HFFc6 (cell line): ENCODE data around the gene TMC4. TPM values are rescaled to one million over a fixed set of nuclear protein-coding genes. Genes with fewer than 3 reads are reported as not detected.

Source experiments
- DNase-seq: peaks from one replicate; pipeline ENCODE4 v3.0.0-alpha.2; 2018
- H3K27ac Mint-ChIP-seq: 2 replicates; pipeline ENCODE4 v1.8.0; 2020; ENCODE audit warnings: mild to moderate bottlenecking, mixed read lengths
- H3K27me3 Mint-ChIP-seq: 2 replicates; pipeline ENCODE4 v1.8.0; 2021; ENCODE audit warnings: mild to moderate bottlenecking, moderate library complexity, mixed read lengths; ENCODE audit not compliant: insufficient read depth
- H3K36me3 Mint-ChIP-seq: 2 replicates; pipeline ENCODE4 v1.8.0; 2021; ENCODE audit warnings: low read depth, mixed read lengths
- H3K4me1 Mint-ChIP-seq: 2 replicates; pipeline ENCODE4 v1.8.0; 2020; ENCODE audit warnings: low read depth, mixed read lengths
- H3K4me3 Mint-ChIP-seq: 2 replicates; pipeline ENCODE4 v1.8.0; 2020; ENCODE audit warnings: mild to moderate bottlenecking, moderate library complexity, mixed read lengths
- H3K9me3 Mint-ChIP-seq: 2 replicates; pipeline ENCODE4 v1.8.0; 2020; ENCODE audit warnings: mild to moderate bottlenecking, mixed read lengths
- total RNA-seq, 6 experiments: library from RNA; stranded (reverse); fragmentation: NEBNext Ultra II Directional; extraction: Animal tissue kit (Norgen Biotek cat#: 25700); gene quantifications; 2 replicates in 1 of 6; 3 replicates in 5 of 6; pipeline ENCODE4 v1.2.3, GENCODE V29; 2021
- TF ChIP-seq, protein P1 (sequence below): fragments of 200-600 bp; sonication (generic); IDR thresholded peaks from 2 replicates; pipeline ENCODE4 v1.5.0; 2021; ENCODE audit warnings: antibody characterized with exemption, mild to moderate bottlenecking

The TMC4 gene
- total RNA-seq, 6 experiments from 2014 or later: 0.43 to 0.70 (median 0.55) TPM

DNA sequence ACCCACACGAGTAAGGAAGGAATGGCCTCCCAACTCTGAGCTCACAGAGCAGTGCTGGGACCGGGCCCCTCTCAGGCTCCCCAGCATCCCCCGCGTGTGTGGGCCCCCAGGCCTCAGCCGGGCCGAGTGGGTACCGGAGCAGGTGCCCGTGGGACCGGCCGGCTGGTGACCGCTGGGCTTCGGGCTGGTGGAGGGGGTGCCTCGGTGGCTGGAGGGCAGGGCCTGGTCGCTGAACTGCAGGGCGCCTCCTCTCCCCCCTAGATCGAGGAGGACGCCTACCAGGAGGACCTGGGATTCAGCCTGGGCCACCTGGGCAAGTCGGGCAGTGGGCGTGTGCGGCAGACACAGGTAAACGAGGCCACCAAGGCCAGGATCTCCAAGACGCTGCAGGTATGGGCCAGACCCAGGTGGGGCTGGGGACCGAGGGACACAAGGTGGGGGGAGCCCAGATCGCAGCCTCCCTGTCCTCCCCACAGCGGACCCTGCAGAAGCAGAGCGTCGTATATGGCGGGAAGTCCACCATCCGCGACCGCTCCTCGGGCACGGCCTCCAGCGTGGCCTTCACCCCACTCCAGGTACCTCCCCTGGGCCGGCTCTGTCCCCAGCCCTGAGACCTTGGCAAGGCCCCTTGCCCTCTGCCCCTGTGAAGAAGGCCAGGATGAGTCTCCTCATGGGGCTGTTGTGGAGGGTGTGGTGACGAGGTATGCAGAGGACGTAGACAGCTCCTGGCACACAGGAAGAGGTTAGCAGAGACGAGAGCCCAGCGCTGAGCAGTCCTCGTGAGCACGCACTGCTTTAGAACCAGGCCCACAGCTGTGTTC is 44.0 kb downstream of the TMC4 start:
- no peak for DNase-seq
- no peaks in the 10 kb centered on the region for H3K4me1 Mint-ChIP-seq
- H3K36me3 Mint-ChIP-seq: peaks cover 8% of the 10 kb centered on the region
- no peaks in the 10 kb centered on the region; the same call in 1 of the 2 replicates for H3K27me3 Mint-ChIP-seq
- no peak overlapping the region for H3K4me3 Mint-ChIP-seq
- no peak overlapping the region for H3K27ac Mint-ChIP-seq
- TF ChIP-seq, protein P1, sequence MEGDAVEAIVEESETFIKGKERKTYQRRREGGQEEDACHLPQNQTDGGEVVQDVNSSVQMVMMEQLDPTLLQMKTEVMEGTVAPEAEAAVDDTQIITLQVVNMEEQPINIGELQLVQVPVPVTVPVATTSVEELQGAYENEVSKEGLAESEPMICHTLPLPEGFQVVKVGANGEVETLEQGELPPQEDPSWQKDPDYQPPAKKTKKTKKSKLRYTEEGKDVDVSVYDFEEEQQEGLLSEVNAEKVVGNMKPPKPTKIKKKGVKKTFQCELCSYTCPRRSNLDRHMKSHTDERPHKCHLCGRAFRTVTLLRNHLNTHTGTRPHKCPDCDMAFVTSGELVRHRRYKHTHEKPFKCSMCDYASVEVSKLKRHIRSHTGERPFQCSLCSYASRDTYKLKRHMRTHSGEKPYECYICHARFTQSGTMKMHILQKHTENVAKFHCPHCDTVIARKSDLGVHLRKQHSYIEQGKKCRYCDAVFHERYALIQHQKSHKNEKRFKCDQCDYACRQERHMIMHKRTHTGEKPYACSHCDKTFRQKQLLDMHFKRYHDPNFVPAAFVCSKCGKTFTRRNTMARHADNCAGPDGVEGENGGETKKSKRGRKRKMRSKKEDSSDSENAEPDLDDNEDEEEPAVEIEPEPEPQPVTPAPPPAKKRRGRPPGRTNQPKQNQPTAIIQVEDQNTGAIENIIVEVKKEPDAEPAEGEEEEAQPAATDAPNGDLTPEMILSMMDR: no peak
- no peaks in the 10 kb centered on the region for H3K9me3 Mint-ChIP-seq

GRCh38 chr19:54128441-54128725 is 44.6 kb downstream of the TMC4 start:
- no peaks in the 10 kb centered on the region for H3K4me1 Mint-ChIP-seq

DNA sequence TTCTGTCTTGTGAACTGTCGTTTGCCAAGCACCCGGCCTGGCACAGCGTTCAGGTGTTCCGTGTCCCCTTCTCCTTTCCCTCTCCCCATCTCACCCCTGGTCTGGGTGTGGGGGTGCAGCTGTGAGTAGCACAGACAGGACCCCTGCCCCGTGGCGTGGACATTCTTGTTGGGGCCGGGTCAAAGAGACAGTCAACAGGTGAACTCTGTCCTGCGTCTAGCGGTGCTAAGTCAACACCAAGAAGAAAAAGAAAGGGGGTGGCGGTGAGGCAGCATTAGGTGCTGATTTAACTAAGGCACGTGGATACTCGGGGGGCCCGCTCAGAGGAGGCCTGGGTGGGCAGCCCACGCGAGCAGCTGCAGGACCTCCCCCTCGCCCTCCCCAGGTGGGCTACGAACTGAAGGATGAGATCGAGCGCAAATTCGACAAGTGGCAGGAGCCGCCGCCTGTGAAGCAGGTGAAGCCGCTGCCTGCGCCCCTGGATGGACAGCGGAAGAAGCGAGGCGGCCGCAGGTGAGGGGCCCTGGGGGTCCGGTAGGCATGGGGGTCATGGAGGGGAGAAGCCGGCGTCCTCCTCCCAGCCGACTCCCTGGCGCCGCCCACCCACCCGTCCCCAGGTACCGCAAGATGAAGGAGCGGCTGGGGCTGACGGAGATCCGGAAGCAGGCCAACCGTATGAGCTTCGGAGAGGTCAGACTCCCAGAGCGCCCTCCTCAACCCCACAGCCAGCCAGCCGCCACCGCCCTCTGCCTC is 45.1 kb downstream of the TMC4 start:
- H3K27ac Mint-ChIP-seq: no peak overlapping the region
- no peaks in the 10 kb centered on the region; the same call in 1 of the 2 replicates for H3K27me3 Mint-ChIP-seq
- DNase-seq: no peak
- TF ChIP-seq, protein P1: no peak
- H3K36me3 Mint-ChIP-seq: peaks cover 8% of the 10 kb centered on the region
- no peaks in the 10 kb centered on the region for H3K9me3 Mint-ChIP-seq
- H3K4me3 Mint-ChIP-seq: no peak overlapping the region
- no peaks in the 10 kb centered on the region for H3K4me1 Mint-ChIP-seq

More at GRCh38 chr19:54128441-54128725, 44.6 kb downstream of the TMC4 start:
- DNase-seq: no peak
- Mint-ChIP-seq H3K36me3 (peaks cover 8% of the 10 kb centered on the region), H3K27me3 (no peaks in the 10 kb centered on the region; the same call in 1 of the 2 replicates), H3K9me3 (no peaks in the 10 kb centered on the region), H3K4me3 (no peak overlapping the region), H3K27ac (no peak overlapping the region)
- TF ChIP-seq, protein P1: no peak

GRCh38 chr19:54125713-54126112 is 47.2 kb downstream of the TMC4 start:
- Mint-ChIP-seq H3K4me3 (no peak overlapping the region), H3K9me3 (no peaks in the 10 kb centered on the region), H3K27ac (no peak overlapping the region), H3K27me3 (peaks cover 2% of the 10 kb centered on the region; the same call in 1 of the 2 replicates), H3K4me1 (no peaks in the 10 kb centered on the region), H3K36me3 (peaks cover 8% of the 10 kb centered on the region)
- TF ChIP-seq, protein P1: no peak
- no peak for DNase-seq

GRCh38 chr19:54124393-54124792 is 48.6 kb downstream of the TMC4 start:
- peaks cover 2% of the 10 kb centered on the region; the same call in 1 of the 2 replicates for H3K27me3 Mint-ChIP-seq
- no peak overlapping the region for H3K27ac Mint-ChIP-seq
- no peaks in the 10 kb centered on the region for H3K9me3 Mint-ChIP-seq
- no peak for DNase-seq
- no peaks in the 10 kb centered on the region for H3K4me1 Mint-ChIP-seq
- no peak overlapping the region for H3K4me3 Mint-ChIP-seq
- TF ChIP-seq, protein P1: no peak
- peaks cover 12% of the 10 kb centered on the region for H3K36me3 Mint-ChIP-seq
